Astrocyte (in vitro differentiated cells and primary cell): Measurements from ENCODE around the gene KPNA2.
"Not testable (repeated sequence)": the region's sequence is repeated elsewhere in the genome, so short reads cannot be mapped to it uniquely, and the experiment has no call there.

Source experiments
- EZH2 ChIP-seq: IDR thresholded peaks from 2 replicates; pipeline ENCODE4 v1.6.1; 2012; ENCODE audit warnings: mild to moderate bottlenecking, low read length, inconsistent platforms; ENCODE audit not compliant: insufficient read depth
- TF ChIP-seq, protein P1 (sequence below): IDR thresholded peaks from 2 replicates; pipeline ENCODE4 v1.5.1; 2011; ENCODE audit warnings: low read depth, mild to moderate bottlenecking, inconsistent platforms, low read length, moderate library complexity; ENCODE audit not compliant: insufficient read depth

DNA sequence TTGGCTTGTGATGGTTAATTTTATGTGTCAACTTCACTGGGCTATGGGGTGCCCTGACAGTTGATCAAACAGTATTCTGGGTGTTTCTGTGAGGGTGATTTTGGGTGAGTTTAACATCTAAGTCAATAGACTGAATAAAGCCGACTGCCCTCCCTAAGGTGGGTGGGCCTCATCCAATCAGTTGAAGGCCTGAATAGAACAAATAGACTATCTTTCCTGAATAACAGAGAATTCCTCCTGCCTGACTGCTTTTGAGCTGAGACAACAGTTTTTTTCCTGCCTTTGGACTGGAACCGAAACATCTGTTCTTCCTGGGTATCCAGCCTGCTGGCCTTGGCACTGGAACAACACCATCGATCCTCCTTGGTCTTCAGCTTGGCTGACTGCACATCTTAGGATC lies 33.0 kb downstream of the KPNA2 start:
- TF ChIP-seq, protein P1, sequence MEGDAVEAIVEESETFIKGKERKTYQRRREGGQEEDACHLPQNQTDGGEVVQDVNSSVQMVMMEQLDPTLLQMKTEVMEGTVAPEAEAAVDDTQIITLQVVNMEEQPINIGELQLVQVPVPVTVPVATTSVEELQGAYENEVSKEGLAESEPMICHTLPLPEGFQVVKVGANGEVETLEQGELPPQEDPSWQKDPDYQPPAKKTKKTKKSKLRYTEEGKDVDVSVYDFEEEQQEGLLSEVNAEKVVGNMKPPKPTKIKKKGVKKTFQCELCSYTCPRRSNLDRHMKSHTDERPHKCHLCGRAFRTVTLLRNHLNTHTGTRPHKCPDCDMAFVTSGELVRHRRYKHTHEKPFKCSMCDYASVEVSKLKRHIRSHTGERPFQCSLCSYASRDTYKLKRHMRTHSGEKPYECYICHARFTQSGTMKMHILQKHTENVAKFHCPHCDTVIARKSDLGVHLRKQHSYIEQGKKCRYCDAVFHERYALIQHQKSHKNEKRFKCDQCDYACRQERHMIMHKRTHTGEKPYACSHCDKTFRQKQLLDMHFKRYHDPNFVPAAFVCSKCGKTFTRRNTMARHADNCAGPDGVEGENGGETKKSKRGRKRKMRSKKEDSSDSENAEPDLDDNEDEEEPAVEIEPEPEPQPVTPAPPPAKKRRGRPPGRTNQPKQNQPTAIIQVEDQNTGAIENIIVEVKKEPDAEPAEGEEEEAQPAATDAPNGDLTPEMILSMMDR = not testable (repeated sequence)
- not testable (repeated sequence) for TF ChIP-seq EZH2
